Measurements from ENCODE around the gene ANKS1A.
"Not testable (repeated sequence)": the region's sequence is repeated elsewhere in the genome, so short reads cannot be mapped to it uniquely, and the experiment has no call there.

The ANKS1A gene

GRCh38 chr6:34990971-34991560 is 102.0 kb downstream of the ANKS1A start:
- H3K27ac Mint-ChIP-seq = no peak overlapping the region
- CTCF ChIA-PET = interaction anchor here (1.0 kb wide), 1 partner anchor 249 kb away, joined by 3 read pairs; no protein-coding TSS in a partner anchor
- no peak overlapping the region for H3K4me3 Mint-ChIP-seq
- H3K36me3 Mint-ChIP-seq = peaks cover 12% of the 10 kb centered on the region
- no peaks in the 10 kb centered on the region for H3K4me1 Mint-ChIP-seq
- DNase-seq = no peak
- H3K27me3 Mint-ChIP-seq = no peaks in the 10 kb centered on the region
- H3K9me3 Mint-ChIP-seq = no peaks in the 10 kb centered on the region

- no peak overlapping the region for H3K27ac Mint-ChIP-seq
- no peak for DNase-seq
- no peak overlapping the region for H3K4me3 Mint-ChIP-seq
- CTCF ChIA-PET = interaction anchor here (0.7 to 1.6 kb wide), 3 partner anchors 9 to 248 kb away, joined by 3 to 6 read pairs (median 3); no protein-coding TSS in a partner anchor
- H3K9me3 Mint-ChIP-seq = no peaks in the 10 kb centered on the region
- H3K27me3 Mint-ChIP-seq = no peaks in the 10 kb centered on the region
- H3K36me3 Mint-ChIP-seq = peaks cover 14% of the 10 kb centered on the region
- no peaks in the 10 kb centered on the region for H3K4me1 Mint-ChIP-seq
These were observed 103.3 kb downstream of the ANKS1A start for GRCh38 chr6:34992376-34992775.

- no peak for DNase-seq
- no peak overlapping the region for H3K4me3 Mint-ChIP-seq
- peaks cover 14% of the 10 kb centered on the region for H3K36me3 Mint-ChIP-seq
- no peaks in the 10 kb centered on the region for H3K9me3 Mint-ChIP-seq
- no peaks in the 10 kb centered on the region for H3K27me3 Mint-ChIP-seq
- CTCF ChIA-PET = interaction anchor here (0.7 to 1.6 kb wide), 3 partner anchors 9 to 153 kb away, joined by 3 to 6 read pairs (median 3); no protein-coding TSS in a partner anchor
- no peaks in the 10 kb centered on the region for H3K4me1 Mint-ChIP-seq
- no peak overlapping the region for H3K27ac Mint-ChIP-seq
These were observed 104.2 kb downstream of the ANKS1A start for GRCh38 chr6:34993213-34993612.

- H3K4me3 Mint-ChIP-seq = no peak overlapping the region
- no peak overlapping the region for H3K27ac Mint-ChIP-seq
- CTCF ChIA-PET = no interaction called here
- no peaks in the 10 kb centered on the region for H3K27me3 Mint-ChIP-seq
- H3K4me1 Mint-ChIP-seq = no peaks in the 10 kb centered on the region
- peaks cover 10% of the 10 kb centered on the region for H3K36me3 Mint-ChIP-seq
- DNase-seq = no peak
- H3K9me3 Mint-ChIP-seq = no peaks in the 10 kb centered on the region
These were observed 105.6 kb downstream of the ANKS1A start for GRCh38 chr6:34994693-34995092.

- not testable (repeated sequence) for DNase-seq, H3K27me3 Mint-ChIP-seq, H3K4me3 Mint-ChIP-seq, H3K27ac Mint-ChIP-seq, H3K4me1 Mint-ChIP-seq, H3K36me3 Mint-ChIP-seq, H3K9me3 Mint-ChIP-seq
- CTCF ChIA-PET = interaction anchor here (2.7 kb wide), 1 partner anchor 11 kb away, joined by 17 read pairs; no protein-coding TSS in a partner anchor
These were observed 109.4 kb downstream of the ANKS1A start for GRCh38 chr6:34998417-34998816.

- H3K4me3 Mint-ChIP-seq, H3K4me1 Mint-ChIP-seq, H3K27me3 Mint-ChIP-seq, H3K9me3 Mint-ChIP-seq, H3K27ac Mint-ChIP-seq, DNase-seq, H3K36me3 Mint-ChIP-seq: not testable (repeated sequence)
- CTCF ChIA-PET = interaction anchor here (2.7 kb wide), 1 partner anchor 12 kb away, joined by 17 read pairs; no protein-coding TSS in a partner anchor
These were observed 110.1 kb downstream of the ANKS1A start for GRCh38 chr6:34999153-34999552.

- H3K4me3 Mint-ChIP-seq, H3K4me1 Mint-ChIP-seq, H3K27ac Mint-ChIP-seq, DNase-seq, H3K9me3 Mint-ChIP-seq, H3K27me3 Mint-ChIP-seq, H3K36me3 Mint-ChIP-seq, CTCF ChIA-PET: not testable (repeated sequence)
These were observed 110.9 kb downstream of the ANKS1A start for GRCh38 chr6:34999962-35000361.

- not testable (repeated sequence) for H3K27ac Mint-ChIP-seq, H3K9me3 Mint-ChIP-seq, H3K36me3 Mint-ChIP-seq, H3K27me3 Mint-ChIP-seq, H3K4me3 Mint-ChIP-seq, H3K4me1 Mint-ChIP-seq, DNase-seq
- CTCF ChIA-PET = interaction anchor here (2.0 kb wide), 1 partner anchor 8 kb away, joined by 6 read pairs; no protein-coding TSS in a partner anchor
These were observed 112.3 kb downstream of the ANKS1A start for GRCh38 chr6:35001349-35001748.

GRCh38 chr6:35003886-35004530 is 115.0 kb downstream of the ANKS1A start:
- H3K27me3 Mint-ChIP-seq, H3K36me3 Mint-ChIP-seq, H3K4me1 Mint-ChIP-seq, H3K9me3 Mint-ChIP-seq, H3K4me3 Mint-ChIP-seq, DNase-seq, H3K27ac Mint-ChIP-seq: not testable (repeated sequence)
- CTCF ChIA-PET = interaction anchor here (0.6 to 0.9 kb wide), 2 partner anchors 15 to 16 kb away, joined by 3 read pairs; no protein-coding TSS in a partner anchor

- Mint-ChIP-seq H3K27me3 (no peaks in the 10 kb centered on the region), H3K4me3 (no peak overlapping the region), H3K9me3 (no peaks in the 10 kb centered on the region), H3K27ac (no peak overlapping the region), H3K4me1 (no peaks in the 10 kb centered on the region), H3K36me3 (no peaks in the 10 kb centered on the region)
- DNase-seq = no peak
- CTCF ChIA-PET = no interaction called here
These were observed 118.0 kb downstream of the ANKS1A start for GRCh38 chr6:35007016-35007415.

- H3K36me3 Mint-ChIP-seq = no peaks in the 10 kb centered on the region
- H3K4me1 Mint-ChIP-seq = no peaks in the 10 kb centered on the region
- H3K9me3 Mint-ChIP-seq = no peaks in the 10 kb centered on the region
- H3K4me3 Mint-ChIP-seq = no peak overlapping the region
- H3K27me3 Mint-ChIP-seq = no peaks in the 10 kb centered on the region
- H3K27ac Mint-ChIP-seq = no peak overlapping the region
- no peak for DNase-seq
- CTCF ChIA-PET = no interaction called here
These were observed 119.8 kb downstream of the ANKS1A start for GRCh38 chr6:35008858-35009257.

GRCh38 chr6:35011096-35012041 is 122.3 kb downstream of the ANKS1A start:
- Mint-ChIP-seq H3K9me3 (no peaks in the 10 kb centered on the region), H3K4me1 (no peaks in the 10 kb centered on the region), H3K36me3 (no peaks in the 10 kb centered on the region), H3K4me3 (no peak overlapping the region), H3K27me3 (no peaks in the 10 kb centered on the region), H3K27ac (no peak overlapping the region)
- no peak for DNase-seq
- CTCF ChIA-PET = interaction anchor here (1.0 kb wide), 1 partner anchor 37 kb away, joined by 4 read pairs; no protein-coding TSS in a partner anchor

- Mint-ChIP-seq H3K4me1 (no peaks in the 10 kb centered on the region), H3K36me3 (no peaks in the 10 kb centered on the region), H3K27ac (no peak overlapping the region), H3K9me3 (no peaks in the 10 kb centered on the region), H3K4me3 (no peak overlapping the region), H3K27me3 (no peaks in the 10 kb centered on the region)
- no peak for DNase-seq
- CTCF ChIA-PET = no interaction called here
These were observed 124.6 kb downstream of the ANKS1A start for GRCh38 chr6:35013701-35014100.

- Mint-ChIP-seq H3K4me1 (no peaks in the 10 kb centered on the region), H3K27me3 (no peaks in the 10 kb centered on the region), H3K27ac (no peak overlapping the region), H3K4me3 (no peak overlapping the region), H3K36me3 (no peaks in the 10 kb centered on the region), H3K9me3 (no peaks in the 10 kb centered on the region)
- CTCF ChIA-PET = no interaction called here
- no peak for DNase-seq
These were observed 125.3 kb downstream of the ANKS1A start for GRCh38 chr6:35014341-35014740.
